ENCODE measurements around the gene MRPL33.
A peak's percentile ranks its signal among the peaks of the same experiment; 100 is the strongest.

MRPL33 gene

DNA sequence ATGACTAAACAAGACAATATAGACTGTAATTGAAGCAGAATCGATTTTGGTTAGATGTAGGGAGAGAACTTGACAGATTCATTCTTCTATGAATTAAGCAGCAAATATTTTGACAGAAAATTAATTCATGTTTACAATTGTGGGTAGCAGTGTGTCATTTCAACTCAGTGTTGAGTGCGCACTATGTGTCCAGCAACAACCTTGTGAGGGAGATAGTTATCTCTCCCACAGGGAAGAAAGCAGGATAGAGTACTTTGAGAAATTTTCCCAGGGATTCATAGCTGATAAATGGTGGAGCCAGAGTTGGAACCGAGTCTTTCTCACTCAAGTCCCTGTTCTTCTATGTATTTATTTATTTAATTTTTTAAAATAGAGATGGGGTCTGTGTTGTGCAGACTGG is 5.2 kb downstream of the MRPL33 start:
- no peak for DNase-seq (ENCODE audit: low read depth in 2 of 2)

DNA sequence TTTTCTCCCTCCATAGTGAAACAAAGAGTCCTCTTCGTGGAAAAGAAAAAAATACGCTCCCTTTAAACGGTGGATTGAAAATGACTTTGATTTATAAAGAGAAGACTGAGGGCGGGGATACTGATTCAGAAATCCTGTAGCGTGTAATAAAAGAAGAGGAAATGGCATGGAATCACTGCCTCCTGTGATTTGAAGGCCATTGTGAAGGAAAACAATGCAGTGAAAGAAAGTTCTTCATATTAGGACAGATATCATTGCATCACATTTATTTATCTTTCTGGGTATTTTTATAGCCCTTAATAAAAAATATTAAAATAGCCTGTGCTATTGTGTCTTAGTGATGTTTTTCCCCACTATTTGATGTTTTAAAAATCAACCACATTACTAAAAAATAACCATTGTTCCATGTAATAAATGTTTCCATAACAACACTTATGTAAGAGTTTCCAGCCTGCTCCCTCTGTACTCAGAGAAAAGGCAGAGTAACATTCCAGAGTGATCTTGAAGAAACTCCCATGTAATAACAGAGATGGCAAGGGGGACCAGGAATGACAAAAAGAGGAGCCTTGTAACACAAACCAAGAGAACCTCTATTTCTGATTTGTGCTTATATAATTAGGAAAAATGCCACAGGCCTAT is 8.0 kb downstream of the MRPL33 start:
- no peak for DNase-seq (ENCODE audit: low read depth in 2 of 2)

DNA sequence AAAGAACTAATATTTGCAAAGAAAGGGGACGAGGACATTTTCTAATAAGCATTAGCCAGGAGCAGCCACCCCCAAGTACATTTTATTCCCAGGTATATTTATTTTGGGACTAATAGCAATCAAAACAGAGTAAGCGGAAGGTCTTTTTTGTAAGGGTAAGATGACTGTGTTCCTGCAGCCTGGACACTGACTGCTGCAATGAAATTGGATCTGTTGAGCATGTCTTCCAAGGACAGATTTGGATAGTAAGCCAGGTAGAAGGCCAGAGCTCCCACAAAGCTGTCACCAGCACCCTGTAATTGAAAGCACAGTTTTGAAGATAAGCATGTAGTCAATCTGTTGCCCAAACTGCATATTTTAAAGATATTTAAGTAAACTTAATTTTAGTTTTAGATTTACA is 10.0 kb downstream of the MRPL33 start:
- DNase-seq (ENCODE audit: low read depth in 2 of 2) = no peak

DNA sequence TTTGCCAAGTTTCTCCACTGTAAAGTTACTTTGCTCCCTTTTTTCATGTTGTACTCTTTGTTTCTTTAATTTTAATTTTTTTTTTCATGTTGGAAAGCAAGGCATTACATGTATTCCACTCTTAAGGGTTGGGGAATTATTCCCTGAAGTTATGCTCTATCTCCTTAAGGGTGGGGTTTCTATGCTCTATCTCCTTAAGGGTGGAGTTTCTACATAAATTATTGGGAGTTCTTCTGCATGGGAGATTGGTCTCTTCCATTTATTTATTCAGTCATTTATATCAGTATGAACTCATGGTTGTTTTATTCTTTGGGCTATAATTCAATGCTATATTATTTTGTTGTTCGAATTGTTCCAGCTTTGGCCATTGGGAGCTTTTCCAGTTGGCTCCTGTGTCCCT is 11.2 kb downstream of the MRPL33 start:
- no peak for DNase-seq (ENCODE audit: low read depth in 2 of 2)

DNA sequence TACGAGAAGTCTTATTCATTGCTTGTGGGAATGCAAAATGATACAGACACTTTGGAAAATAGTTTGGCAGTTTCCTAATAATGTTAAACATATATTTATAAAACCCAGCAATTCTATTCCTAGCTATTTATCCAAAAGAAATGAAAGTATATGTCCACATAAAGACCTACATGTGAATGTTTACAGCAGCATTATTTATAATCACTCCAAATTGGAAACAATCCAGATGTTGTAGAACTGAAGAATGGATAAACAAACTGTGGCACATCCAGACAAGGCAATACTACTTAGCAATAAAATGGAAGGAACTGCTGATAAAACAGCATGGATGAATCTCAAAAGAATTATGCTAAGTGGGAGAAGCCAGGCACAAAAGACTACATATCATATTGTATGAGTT is 19.3 kb downstream of the MRPL33 start:
- DNase-seq (ENCODE audit: low read depth in 2 of 2) = no peak

DNA sequence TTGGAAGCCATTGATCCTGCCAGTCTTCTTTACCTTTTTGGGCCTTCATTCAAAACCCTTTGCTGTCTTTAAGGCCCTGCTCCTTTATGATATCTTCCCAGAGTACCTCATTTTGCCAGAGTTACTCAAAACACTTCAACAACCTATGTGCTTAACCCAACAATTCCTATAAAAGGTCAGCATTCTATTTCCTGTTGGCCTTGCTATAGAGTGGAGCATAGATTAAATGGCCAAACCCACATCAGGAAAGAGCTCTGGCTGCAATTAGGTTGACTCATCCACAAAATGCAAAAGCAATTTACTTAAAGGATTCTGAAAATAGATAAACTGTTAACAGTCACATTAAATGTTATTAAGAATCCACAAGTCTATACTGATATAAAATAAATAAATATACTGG is 21.2 kb downstream of the MRPL33 start:
- peak in 1 of 2 experiments; percentile 50 for DNase-seq (ENCODE audit: low read depth in 2 of 2)

DNA sequence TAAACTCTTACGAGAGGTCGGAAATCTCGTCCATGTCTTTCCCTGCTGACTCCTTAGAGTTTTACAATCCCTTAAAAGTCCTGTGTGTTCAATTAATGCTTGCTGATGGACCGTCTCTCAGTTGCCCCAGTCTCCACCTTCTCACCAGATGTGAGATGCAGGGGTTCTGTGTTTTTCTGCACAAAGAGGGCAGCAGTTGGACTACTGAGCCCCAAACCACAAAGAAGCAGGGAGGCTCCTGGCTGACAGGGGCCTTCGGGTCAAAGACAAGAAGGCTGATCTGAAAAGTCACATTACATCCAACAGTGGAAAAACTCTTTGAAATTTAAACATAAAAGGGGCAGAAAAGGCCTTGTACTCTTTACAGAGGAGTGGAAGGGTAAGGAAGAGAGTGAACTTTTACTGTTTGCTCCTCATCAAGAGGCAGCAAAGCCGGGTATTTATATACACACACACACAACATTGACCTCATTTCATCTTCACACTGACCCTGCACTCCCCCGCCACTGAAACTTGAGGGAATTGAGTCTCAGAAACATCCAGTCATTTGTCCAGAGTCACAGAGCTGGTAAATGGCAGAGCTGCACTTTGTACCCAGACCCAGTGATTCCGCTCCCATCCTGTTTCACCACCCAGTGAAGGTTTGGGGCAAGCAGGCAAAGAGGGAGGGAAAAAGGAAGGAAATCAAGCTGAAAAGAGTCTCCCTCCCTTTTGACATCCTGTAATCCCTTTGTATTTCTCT is 23.7 kb downstream of the MRPL33 start:
- DNase-seq (ENCODE audit: low read depth in 2 of 2) = no peak

DNA sequence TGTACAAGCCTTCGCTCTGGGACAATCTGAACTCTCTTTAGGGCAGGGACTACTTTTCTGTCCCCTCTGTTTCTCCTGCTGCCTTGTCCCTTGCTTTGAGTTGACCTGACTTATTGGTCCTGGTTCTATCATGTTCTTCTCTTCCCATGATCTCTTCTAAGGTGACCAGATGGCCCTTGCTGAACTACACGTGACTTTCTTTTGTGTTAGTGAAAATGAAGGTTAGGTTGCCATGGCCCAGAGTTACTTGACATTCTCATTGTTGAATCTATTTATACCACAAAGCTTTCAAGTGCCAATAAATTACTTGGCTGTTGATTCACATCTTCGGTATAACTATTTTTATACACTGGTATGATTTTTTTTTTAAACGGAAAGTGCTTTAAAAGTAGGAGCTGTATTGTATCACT is 24.4 kb downstream of the MRPL33 start:
- no peak for DNase-seq (ENCODE audit: low read depth in 2 of 2)

DNA sequence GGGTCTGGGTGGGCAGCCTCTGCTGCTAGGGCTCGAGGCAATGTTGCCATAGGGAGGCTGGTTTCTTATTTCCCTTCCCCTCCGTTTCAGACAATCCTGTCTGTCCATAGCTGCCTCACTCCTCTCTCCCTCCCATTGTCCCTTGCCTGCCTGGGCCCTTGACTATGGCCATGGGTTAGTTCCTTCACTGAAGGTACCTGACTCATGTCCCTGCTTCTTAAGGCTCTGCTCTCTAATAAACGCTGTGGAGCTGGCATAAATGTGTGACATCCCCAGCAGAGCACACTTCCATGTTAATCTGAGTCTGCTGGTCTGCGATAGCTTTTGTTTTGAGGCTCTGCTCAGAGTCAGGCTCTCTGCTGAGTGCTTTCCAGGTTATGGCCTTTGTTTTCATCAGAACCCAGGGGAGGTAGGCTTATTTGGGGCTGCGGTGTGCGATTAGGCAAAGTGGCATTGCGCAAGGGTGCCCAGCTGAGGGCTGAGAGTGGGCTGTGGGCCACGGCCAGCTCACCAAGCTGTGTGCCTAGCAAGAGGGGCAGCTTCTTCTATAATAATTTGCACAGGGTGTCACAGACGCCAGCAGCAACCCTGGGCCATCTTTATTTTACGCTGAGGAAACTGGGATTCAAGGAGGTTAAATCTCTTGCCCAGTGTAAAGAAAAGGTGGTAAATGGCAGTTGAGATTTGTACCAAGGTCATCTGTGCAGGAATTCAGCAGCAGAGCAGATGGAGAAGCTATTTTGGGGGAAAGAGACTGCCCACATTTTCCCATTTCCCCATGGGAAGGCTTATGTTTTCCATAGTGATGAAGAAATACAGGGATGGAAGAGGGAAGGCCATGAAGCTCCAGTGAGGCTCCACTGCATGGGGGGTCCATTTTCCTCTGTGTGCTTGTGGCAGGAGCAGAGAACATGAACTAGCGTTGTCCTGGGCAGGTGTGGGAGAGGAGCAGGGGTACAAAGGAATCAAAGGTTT is 25.6 kb downstream of the MRPL33 start:
- no peak for DNase-seq (ENCODE audit: low read depth in 2 of 2)

DNA sequence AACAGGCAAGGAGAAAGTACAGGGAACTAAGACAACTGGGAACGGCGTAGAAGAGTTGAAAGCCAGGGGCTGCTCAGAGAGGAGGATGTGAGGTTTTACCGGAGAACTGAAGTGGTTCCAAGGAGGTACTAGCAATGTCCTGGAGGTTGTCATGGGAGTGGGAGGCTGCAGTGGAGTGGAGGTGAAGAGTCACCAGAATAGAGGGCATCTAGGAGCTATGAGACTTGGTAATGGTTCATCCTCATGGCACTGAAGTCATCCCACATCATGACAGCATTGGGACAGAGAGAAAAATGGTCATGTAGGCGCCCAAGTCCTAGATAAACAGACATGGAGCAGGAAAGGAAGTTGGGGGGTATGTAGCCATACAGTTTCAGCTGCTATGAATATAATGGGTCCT is 26.3 kb downstream of the MRPL33 start:
- no peak for DNase-seq (ENCODE audit: low read depth in 2 of 2)

DNA sequence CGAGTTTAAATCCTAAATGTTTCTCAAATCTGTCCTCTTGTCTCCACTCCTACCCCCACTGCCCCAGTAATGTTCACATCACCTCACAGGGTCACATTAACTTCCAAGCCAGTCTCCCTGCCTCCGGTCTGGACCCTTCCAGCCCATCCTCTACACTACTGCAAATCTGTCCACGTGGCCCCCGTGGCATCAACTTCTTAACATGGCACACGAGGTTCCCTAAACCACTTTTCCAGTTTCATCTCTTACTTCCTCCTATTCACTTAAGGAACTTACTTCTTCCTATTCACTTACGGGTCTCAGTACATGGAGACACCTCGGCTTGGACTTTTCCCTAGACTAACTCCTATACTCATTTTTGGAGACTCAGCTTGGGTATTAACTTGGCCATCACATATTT is 27.0 kb downstream of the MRPL33 start:
- DNase-seq (ENCODE audit: low read depth in 2 of 2) = no peak

DNA sequence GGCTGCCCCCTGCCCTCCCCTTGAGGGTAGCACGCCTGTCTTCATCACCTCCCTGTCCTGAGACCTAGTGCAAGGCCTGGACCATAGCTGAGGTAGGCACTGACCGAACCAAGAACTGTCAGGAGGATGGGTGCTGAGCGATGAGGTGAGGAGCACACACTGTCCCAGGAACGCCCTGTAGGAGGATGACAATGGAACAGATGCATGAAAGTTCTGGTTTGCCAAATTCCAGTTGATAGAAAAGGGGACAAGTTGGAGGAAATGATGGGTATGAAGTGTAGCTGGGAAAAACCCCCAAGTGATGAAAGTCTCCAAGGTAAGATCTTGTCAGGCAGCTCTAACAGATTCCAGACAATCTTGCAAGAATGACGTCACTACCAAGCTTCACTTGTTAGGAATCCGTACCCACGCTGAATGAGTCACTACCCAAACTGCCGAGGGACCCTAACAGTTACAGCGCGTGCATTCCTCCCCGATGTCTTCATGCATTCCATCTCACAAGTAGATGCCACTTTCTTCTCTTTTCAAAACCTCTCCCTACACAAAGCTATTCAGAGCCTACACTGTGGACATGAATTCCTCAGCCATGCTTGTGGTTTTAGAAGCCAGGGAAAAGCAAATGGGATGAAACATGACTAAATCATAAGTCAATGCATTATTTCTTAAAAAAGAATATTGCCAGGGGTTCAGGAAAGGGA is 27.6 kb downstream of the MRPL33 start:
- DNase-seq (ENCODE audit: low read depth in 2 of 2) = peak; percentile 100

DNA sequence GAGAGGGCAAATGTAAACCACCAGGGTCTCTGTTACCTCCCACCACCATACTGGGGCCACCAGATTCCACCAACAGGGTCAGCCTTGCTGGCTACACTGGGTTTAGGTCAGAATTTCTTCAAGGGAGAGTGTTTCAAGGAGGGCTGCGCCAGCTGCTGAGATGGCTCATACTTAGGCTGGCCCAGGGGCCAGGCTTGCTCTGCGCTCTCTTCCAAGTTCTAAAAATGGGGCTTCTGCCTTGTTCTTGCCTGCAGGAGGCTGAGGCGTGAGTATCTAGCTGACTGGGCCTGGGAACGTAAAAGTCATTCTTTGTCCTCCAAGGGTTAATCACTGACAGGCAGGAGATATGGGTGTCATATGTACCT is 28.1 kb downstream of the MRPL33 start:
- no peak for DNase-seq (ENCODE audit: low read depth in 2 of 2)

DNA sequence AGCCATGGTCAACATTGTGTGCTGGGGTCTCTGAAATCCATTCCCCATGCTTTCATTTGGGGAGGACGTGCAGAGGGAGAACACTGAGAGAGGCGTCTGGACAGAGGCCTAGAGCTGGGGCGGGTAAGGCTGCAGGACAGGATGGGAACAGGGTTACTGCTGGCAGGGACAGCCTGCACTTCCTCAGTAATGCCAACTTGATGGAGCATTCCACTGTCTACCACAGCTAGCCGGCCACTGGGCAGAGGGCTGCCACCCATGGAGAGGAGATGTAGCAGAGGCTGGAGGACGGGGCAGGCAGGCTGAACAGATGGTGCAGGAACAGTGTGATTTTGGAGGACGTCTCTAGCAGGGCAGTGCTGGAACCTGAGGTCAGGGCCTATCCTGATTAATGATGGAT is 29.3 kb downstream of the MRPL33 start:
- no peak for DNase-seq (ENCODE audit: low read depth in 2 of 2)

DNA sequence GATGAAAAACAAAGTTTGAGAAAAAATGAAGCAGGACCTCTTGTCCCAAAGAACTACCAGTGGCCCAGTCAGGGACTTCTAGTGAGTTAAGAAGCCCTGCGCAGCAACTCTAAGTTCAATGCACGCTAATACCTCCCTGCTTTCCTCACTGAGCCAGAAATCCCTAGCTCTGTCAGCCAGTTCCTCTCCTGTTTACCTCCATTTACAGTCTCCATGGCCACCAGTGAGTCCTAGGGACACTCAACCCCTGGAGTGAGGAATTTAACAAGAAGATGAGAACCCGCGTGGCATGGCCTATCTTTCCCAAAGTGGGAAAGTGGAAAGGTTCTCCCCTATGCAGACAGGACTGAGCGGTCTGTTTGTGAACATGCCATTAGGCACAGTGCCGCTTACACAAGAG is 31.0 kb downstream of the MRPL33 start:
- DNase-seq (ENCODE audit: low read depth in 2 of 2) = no peak

DNA sequence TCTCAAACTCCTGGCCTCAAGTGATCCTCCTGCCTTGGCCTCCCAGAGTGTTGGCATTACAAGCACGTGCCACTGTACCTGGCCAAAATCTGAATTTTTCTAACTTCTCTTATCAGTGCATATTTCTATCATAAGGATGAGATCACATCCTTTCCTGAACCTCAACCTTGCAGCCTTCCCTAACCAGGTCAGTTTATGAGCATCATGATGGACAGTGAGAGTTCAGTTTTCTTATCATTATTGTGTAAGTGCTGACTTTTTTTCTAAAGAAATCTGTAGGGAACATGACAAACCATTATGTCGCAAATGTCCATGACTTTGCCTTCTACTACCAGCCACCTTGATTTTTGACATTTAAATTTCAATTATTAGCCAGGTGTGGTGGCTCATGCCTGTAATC is 31.5 kb downstream of the MRPL33 start:
- DNase-seq (ENCODE audit: low read depth in 2 of 2) = no peak

DNA sequence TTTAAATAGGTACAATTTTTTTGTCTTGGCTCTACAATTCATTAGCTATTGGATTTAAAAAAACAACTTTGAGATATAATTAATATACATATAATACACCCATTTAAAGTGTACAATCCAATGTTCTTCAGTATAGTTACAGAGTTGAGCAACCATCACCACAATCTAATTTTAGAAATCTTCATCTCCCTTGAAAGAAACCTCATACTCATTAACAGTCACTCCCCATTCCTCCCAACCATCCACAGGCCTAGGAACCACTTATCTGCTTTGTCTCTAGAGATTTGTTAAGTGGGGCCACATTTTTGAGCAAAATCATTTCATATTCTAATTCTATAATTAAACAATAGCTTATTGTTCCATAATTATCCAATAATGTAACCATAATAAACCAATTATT is 32.6 kb downstream of the MRPL33 start:
- DNase-seq (ENCODE audit: low read depth in 2 of 2) = peak in 1 of 2 experiments; percentile 33

DNA sequence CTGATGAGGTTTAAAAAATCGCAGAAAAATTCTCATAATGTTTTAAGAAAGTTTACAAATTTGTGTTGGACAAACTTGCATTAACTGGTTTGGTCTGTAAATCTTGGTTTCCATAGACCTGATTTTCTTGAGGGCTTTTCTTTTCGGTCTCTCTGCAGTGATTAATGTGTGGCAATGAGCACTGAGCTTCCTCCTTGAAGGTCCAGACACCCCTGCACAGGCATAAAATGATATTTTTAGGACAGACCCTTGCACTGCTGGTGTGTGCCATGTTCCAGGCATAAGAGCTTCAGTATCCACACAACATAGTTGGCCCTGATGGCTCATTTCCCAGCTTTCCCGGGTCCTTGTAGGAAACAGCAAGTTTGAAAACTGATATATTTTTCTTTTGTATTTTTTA is 33.7 kb downstream of the MRPL33 start:
- DNase-seq (ENCODE audit: low read depth in 2 of 2) = no peak

DNA sequence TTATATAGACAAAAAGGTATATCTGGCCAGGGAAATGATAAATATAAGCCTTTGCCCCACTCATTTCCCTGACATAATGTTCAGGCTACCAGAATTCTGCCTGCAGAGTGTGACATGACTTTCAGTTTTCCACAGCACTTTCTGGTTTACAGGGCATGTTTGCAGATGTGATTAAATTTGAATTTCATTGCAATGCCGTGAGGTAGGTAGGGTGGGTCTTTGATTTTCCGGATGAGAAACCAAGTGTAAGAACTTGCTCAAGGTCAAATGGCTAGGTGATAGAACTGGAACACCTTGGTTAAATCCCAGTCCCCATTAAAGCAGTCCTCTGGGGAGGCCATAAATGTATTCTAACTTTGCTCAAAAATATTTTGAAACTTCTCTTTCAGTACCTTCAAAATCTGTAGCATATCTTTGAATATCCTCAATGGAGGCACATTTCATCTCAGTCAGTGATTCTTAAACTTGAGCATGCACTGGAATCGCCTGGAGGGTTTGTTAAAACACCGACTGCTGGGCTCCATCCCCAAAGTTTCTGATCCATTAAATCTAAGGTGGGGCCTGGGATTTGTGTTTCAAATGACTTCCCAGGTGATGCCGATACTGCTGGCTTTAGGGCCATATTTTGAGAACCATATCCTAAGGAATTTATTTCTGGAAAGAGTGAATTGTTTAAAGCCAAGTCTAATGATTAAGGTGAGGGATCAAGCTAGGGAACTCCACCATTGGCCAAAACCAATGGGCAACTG is 35.0 kb downstream of the MRPL33 start:
- DNase-seq (ENCODE audit: low read depth in 2 of 2) = no peak

DNA sequence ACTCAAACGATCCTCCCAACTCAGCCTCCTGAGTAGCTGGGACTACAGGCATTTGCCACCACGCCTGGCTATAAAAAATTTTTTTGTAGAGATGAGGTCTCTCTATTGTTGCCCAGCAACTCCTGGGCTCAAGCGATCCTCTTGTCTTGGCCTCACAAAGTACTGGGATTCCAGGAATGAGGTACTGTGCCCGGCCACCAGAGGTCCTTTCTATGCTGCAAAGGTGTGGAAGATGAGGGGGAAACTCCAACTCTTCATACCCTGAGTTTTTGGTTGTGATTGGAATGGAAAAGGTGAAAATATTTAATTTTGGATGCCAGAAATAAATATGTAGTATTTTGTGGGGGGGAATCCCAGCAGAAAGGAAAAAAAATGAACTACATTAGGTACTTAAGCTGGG is 36.0 kb downstream of the MRPL33 start:
- DNase-seq (ENCODE audit: low read depth in 2 of 2) = no peak

DNA sequence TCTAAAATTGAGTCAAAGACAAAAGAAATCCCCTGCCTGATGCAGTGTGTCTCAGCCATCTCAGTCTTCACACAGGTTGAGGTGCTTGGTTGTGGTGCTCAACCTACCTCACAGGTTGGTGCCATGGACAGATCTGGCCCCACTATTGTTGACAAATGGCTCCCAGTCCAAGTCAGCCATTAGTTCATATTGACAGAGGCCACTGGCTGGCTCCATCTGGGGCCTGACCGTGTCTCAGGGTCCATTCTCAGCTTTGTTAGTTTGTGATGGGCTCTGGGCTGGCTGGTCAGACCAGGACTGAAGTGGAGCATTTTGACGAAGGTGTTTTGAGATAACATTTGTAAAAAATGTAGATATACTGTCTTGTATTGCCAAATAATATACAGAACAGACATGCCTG is 36.9 kb downstream of the MRPL33 start:
- no peak for DNase-seq (ENCODE audit: low read depth in 2 of 2)
